GM12878 (cell line): Measurements from ENCODE around the gene ROBO1. TPM values are rescaled to one million over a fixed set of nuclear protein-coding genes. Genes with fewer than 3 reads are reported as not detected.

ENCODE experiments used
- ATAC-seq: fragments of 200-7000 bp; cut with Tn5 transposase; 3 replicates; pipeline ENCODE4 v1.9.1; 2020; ENCODE audit warnings: mild to moderate bottlenecking, moderate library complexity
- BruUV-seq: library from RNA; stranded (reverse); fragments of 400-500 nt; replicated peaks from 2 replicates; lab custom pipeline; 2021; lab: Mats Ljungman, UMichigan
- CTCF ChIA-PET: fragments of 300-600 bp; sonication (Branson Sonifier 250); formaldehyde crosslinking; extraction: SDS; loops from one replicate; lab custom pipeline; 2021; ENCODE audit warnings: inconsistent platforms; lab: Yijun Ruan, JAX
- POLR2A ChIA-PET: fragments of 350-600 bp; formaldehyde crosslinking; extraction: SDS; loops from one replicate; lab custom pipeline; 2021; ENCODE audit warnings: inconsistent platforms; lab: Charles Lee
- RAD21 ChIA-PET: fragments of 300-600 bp; sonication (Branson Sonifier 250); formaldehyde crosslinking; loops from one replicate; lab custom pipeline; 2023; ENCODE audit warnings: antibody characterized with exemption; ENCODE audit not compliant: unreplicated experiment; lab: Charles Lee
- SMC1A ChIA-PET: fragments of 300-600 bp; sonication (Branson Sonifier 250); formaldehyde crosslinking; loops from one replicate; lab custom pipeline; 2023; ENCODE audit not compliant: unreplicated experiment, uncharacterized antibody; lab: Charles Lee
- DNase-seq: peaks from one replicate; pipeline ENCODE4 v3.0.0-alpha.2; 2011; ENCODE audit warnings: low read depth, low spot score
- FAIRE-seq: peaks from 3 replicates; lab custom pipeline; 2011; peaks lifted over from hg19 to GRCh38; lab: Jason Lieb, UNC
- H2AFZ ChIP-seq: 2 replicates; pipeline ENCODE4 v1.6.0; 2011; ENCODE audit warnings: low read depth, low read length, control low read depth; ENCODE audit not compliant: control insufficient read depth
- H3K27ac ChIP-seq: 2 replicates; pipeline ENCODE4 v1.5.1; 2011; ENCODE audit warnings: control low read depth; ENCODE audit not compliant: control insufficient read depth, insufficient read depth
- H3K27me3 ChIP-seq, 2 experiments: replicated peaks in 1 of 2; 2 replicates each; pipeline versions ENCODE4 v1.6.0 to v1.6.1; 2011; ENCODE audit warnings: low read length in 1 of 2; ENCODE audit not compliant: control insufficient read depth in 2 of 2, insufficient read depth in 2 of 2
- H3K36me3 ChIP-seq, 2 experiments: 2 replicates each; pipeline ENCODE4 v1.5.1; 2011; ENCODE audit warnings: low read length in 1 of 2; ENCODE audit not compliant: control insufficient read depth in 2 of 2, insufficient read depth in 2 of 2
- H3K4me1 ChIP-seq: 2 replicates; pipeline ENCODE4 v1.6.1; 2011; ENCODE audit warnings: mild to moderate bottlenecking, low read length, moderate library complexity, mixed read lengths; ENCODE audit not compliant: control insufficient read depth, insufficient read depth
- H3K4me2 ChIP-seq: 2 replicates; pipeline ENCODE4 v1.6.0; 2011; ENCODE audit warnings: control low read depth; ENCODE audit not compliant: control insufficient read depth, insufficient read depth
- H3K4me3 ChIP-seq: fragments of 200-600 bp; sonication (generic); 2 replicates; pipeline ENCODE4 v1.5.1; 2016
- H3K79me2 ChIP-seq: 2 replicates; pipeline ENCODE4 v1.6.0; 2011; ENCODE audit warnings: low read length; ENCODE audit not compliant: control insufficient read depth, insufficient read depth
- H3K9ac ChIP-seq: 2 replicates; pipeline ENCODE4 v1.8.0; 2011; ENCODE audit warnings: low read length, control low read depth, mixed read lengths; ENCODE audit not compliant: control insufficient read depth, insufficient read depth
- H3K9me3 ChIP-seq: replicated peaks from 3 replicates; pipeline ENCODE4 v1.5.1; 2011; ENCODE audit warnings: mild to moderate bottlenecking, low read length; ENCODE audit not compliant: control insufficient read depth, insufficient read depth
- H4K20me1 ChIP-seq: 2 replicates; pipeline ENCODE4 v1.6.0; 2011; ENCODE audit not compliant: control insufficient read depth, insufficient read depth
- ETV6 ChIP-seq, 2 experiments: fragments of 450-650 bp in 1 of 2; IDR thresholded peaks in 1 of 2; conservative IDR thresholded peaks in 1 of 2; 2 replicates each; pipeline ENCODE4 v1.6.1; 2014; ENCODE audit warnings: antibody characterized with exemption in 1 of 2, borderline replicate concordance in 1 of 2, low read depth in 1 of 2, mild to moderate bottlenecking in 1 of 2, moderate library complexity in 1 of 2
- EZH2 ChIP-seq: IDR thresholded peaks from 2 replicates; pipeline ENCODE4 v1.6.1; 2012; ENCODE audit warnings: low read depth, mild to moderate bottlenecking, control low read depth, inconsistent platforms, low read length, borderline replicate concordance; ENCODE audit not compliant: control insufficient read depth
- NFYA ChIP-seq: IDR thresholded peaks from 2 replicates; pipeline ENCODE4 v1.6.1; 2011; ENCODE audit warnings: low read depth, mild to moderate bottlenecking, low read length, improper control_type of control experiment, borderline replicate concordance
- USF1 ChIP-seq: IDR thresholded peaks from 2 replicates; pipeline ENCODE4 v1.6.1; 2011; ENCODE audit warnings: borderline replicate concordance, low read depth, mild to moderate bottlenecking, moderate library complexity, mixed read lengths, low read length; ENCODE audit not compliant: insufficient read depth; ENCODE audit errors: extremely low read length
- WGBS: methylation state at CpG from one replicate; pipeline ENCODE4 v1.1.6; 2016; ENCODE audit warnings: low lambda C conversion rate; ENCODE audit not compliant: insufficient replicate concordance, insufficient coverage; ENCODE audit errors: missing lambda C conversion rate; 5-methylcytosine and 5-hydroxymethylcytosine counted together
- in situ Hi-C: fragments of 300-500 bp; cut with MboI; formaldehyde crosslinking; loops from 9 replicates; pipeline ENCODE4 v1.14.3; 2018; ENCODE audit warnings: mixed read lengths
- intact Hi-C: fragments of 100-400 bp; cut with micrococcal nuclease; formaldehyde crosslinking; loops from one replicate; pipeline ENCODE4 v1.14.2; 2022; ENCODE audit not compliant: unreplicated experiment
- polyA plus RNA-seq, 11 experiments: library from polyadenylated mRNA; depleted of rRNA in 4 of 11; unstranded in 6 of 11; stranded (reverse) in 5 of 11; fragments of >200 nt; fragmentation: Nextera tagmentation in 4 of 11; fragmentation: Illumina TruSeq in 1 of 11; extraction: Ambion mirVana in 4 of 11; extraction: Trizol in 1 of 11; gene quantifications; 1 replicate in 1 of 11; 2 replicates in 10 of 11; pipeline versions ENCODE4 v1.2.1 to v1.2.3, GENCODE V29; 2011 to 2016; ENCODE audit warnings: inconsistent platforms in 2 of 11, missing spikeins in 2 of 11, low read depth in 1 of 11
- total RNA-seq, 4 experiments: library from RNA; depleted of rRNA in 3 of 4; stranded (reverse); fragments of >200 nt in 3 of 4; fragmentation: Illumina TruSeq in 1 of 4; extraction: Trizol in 1 of 4; gene quantifications; 2 replicates each; pipeline versions ENCODE4 v1.2.1 to v1.2.3, GENCODE V29; 2013 to 2021

The ROBO1 gene
- total and polyA plus RNA-seq, 10 of the 15 experiments (the other 5 are each of a cell fraction or from before 2014, with no cell fraction given) = 0.29 to 46.5 (median 1.2) TPM

- TF ChIP-seq NFYA (no peak), ETV6 (conservative IDR thresholded peaks at IDR 0.05 in 1 of 2, IDR thresholded peaks at IDR 0.05 in 1 of 2; ENCODE audit: borderline replicate concordance in 1 of 2, low read depth in 1 of 2) (no peak)
Measured at GRCh38 chr3:78644847-78645246, 1123.0 kb downstream of the ROBO1 start (continued).

- Histone ChIP-seq H3K9ac (no peak overlapping the region), H3K79me2 (no peaks in the 10 kb centered on the region), H3K36me3 (no peaks in the 10 kb centered on the region), H2AFZ (no peak overlapping the region), H3K4me1 (no peaks in the 10 kb centered on the region), H3K27me3 (no peaks in the 10 kb centered on the region), H3K4me3 (no peak overlapping the region), H4K20me1 (no peaks in the 10 kb centered on the region), H3K4me2 (no peak overlapping the region), H3K9me3 (no peaks in the 10 kb centered on the region), H3K27ac (no peak overlapping the region)
- in situ Hi-C loops (no loop called here), intact Hi-C loops (loop anchor here (10.0 kb wide), 3 partner anchors 328 to 718 kb away; no protein-coding TSS in a partner anchor)
- ChIA-PET CTCF (interaction anchor here (1.1 to 4.8 kb wide), 6 partner anchors 9 to 444 kb away, joined by 3 to 46 read pairs (median 4); no protein-coding TSS in a partner anchor), SMC1A (interaction anchor here (0.9 to 9.3 kb wide), 6 partner anchors 8 to 392 kb away, joined by 3 to 61 read pairs (median 4); no protein-coding TSS in a partner anchor), RAD21 (interaction anchor here (4.7 kb wide), 1 partner anchor 9 kb away, joined by 35 read pairs; no protein-coding TSS in a partner anchor), POLR2A (interaction anchor here (1.0 kb wide), 1 partner anchor 8 kb away, joined by 3 read pairs; no protein-coding TSS in a partner anchor)
- ATAC-seq (no peak), FAIRE-seq (no peak), DNase-seq (no peak)
- no peak for TF ChIP-seq USF1
- no peak for TF ChIP-seq EZH2
- BruUV-seq = no TSS peak
- 17% methylated on average over 3 of the region's 3 CpGs for WGBS
Measured at GRCh38 chr3:78642226-78643035, 1125.4 kb downstream of the ROBO1 start.
